Mesenchymal stem cell (in vitro differentiated cells and primary cell): ENCODE measurements around the gene MTUS2.
"Not testable (repeated sequence)": the region's sequence is repeated elsewhere in the genome, so short reads cannot be mapped to it uniquely, and the experiment has no call there.

Experiments used
- DNase-seq: peaks from one replicate; pipeline ENCODE4 v3.0.0-alpha.2; 2013
- H2AFZ ChIP-seq: one replicate; pipeline ENCODE4 v1.6.1; 2013; ENCODE audit warnings: low read depth, mild to moderate bottlenecking, control low read depth, inconsistent platforms, low read length, moderate library complexity
- H2AK5ac ChIP-seq: 2 replicates; pipeline ENCODE4 v1.6.1; 2013; ENCODE audit warnings: low read length, moderate library complexity, mild to moderate bottlenecking, inconsistent platforms; ENCODE audit not compliant: severe bottlenecking
- H2BK120ac ChIP-seq: one replicate; pipeline ENCODE4 v1.6.1; 2013; ENCODE audit warnings: low read depth, mild to moderate bottlenecking, inconsistent platforms, low read length, moderate library complexity
- H2BK12ac ChIP-seq, 2 experiments: one replicate each; pipeline ENCODE4 v1.6.1; 2013; ENCODE audit warnings: inconsistent platforms in 2 of 2, low read length in 2 of 2, mild to moderate bottlenecking in 2 of 2, moderate library complexity in 2 of 2, control low read depth in 1 of 2
- H2BK15ac ChIP-seq: one replicate; pipeline ENCODE4 v1.6.1; 2013; ENCODE audit warnings: mild to moderate bottlenecking, low read depth, inconsistent platforms; ENCODE audit not compliant: poor library complexity, severe bottlenecking
- H2BK5ac ChIP-seq: 2 replicates; pipeline ENCODE4 v1.6.1; 2013; ENCODE audit warnings: low read depth, mild to moderate bottlenecking, low read length, control low read depth, inconsistent platforms; ENCODE audit not compliant: poor library complexity, severe bottlenecking
- H3K14ac ChIP-seq, 2 experiments: one replicate each; pipeline ENCODE4 v1.6.1; 2013; ENCODE audit warnings: inconsistent platforms in 2 of 2, low read length in 2 of 2, control low read depth in 1 of 2, mild to moderate bottlenecking in 1 of 2, moderate library complexity in 1 of 2
- H3K18ac ChIP-seq, 2 experiments: one replicate each; pipeline ENCODE4 v1.6.1; 2013; ENCODE audit warnings: inconsistent platforms in 2 of 2, low read length in 2 of 2, control low read depth in 1 of 2, low read depth in 1 of 2, mild to moderate bottlenecking in 1 of 2
- H3K23ac ChIP-seq, 2 experiments: one replicate each; pipeline ENCODE4 v1.6.1; 2013; ENCODE audit warnings: inconsistent platforms in 2 of 2, low read length in 2 of 2, mild to moderate bottlenecking in 2 of 2, moderate library complexity in 2 of 2, control low read depth in 1 of 2
- H3K27ac ChIP-seq: 2 replicates; pipeline ENCODE4 v1.5.1; 2013; ENCODE audit warnings: mild to moderate bottlenecking, moderate library complexity, low read length, control low read depth, inconsistent platforms; ENCODE audit not compliant: poor library complexity, severe bottlenecking
- H3K27me3 ChIP-seq, 2 experiments: 2 replicates each; pipeline versions ENCODE4 v1.6.1 to v1.7.0; 2013; ENCODE audit warnings: low read length in 2 of 2, mild to moderate bottlenecking in 2 of 2, moderate library complexity in 2 of 2, control low read depth in 1 of 2, inconsistent platforms in 1 of 2; ENCODE audit not compliant: control insufficient read depth in 1 of 2, insufficient read depth in 1 of 2
- H3K36me3 ChIP-seq, 2 experiments: 2 replicates each; pipeline versions ENCODE4 v1.6.1 to v1.7.0; 2013; ENCODE audit warnings: low read length in 2 of 2, control low read depth in 1 of 2, inconsistent platforms in 1 of 2, low read depth in 1 of 2, mild to moderate bottlenecking in 1 of 2; ENCODE audit not compliant: insufficient read depth in 2 of 2, control insufficient read depth in 1 of 2
- H3K4ac ChIP-seq, 2 experiments: one replicate each; pipeline ENCODE4 v1.6.1; 2013; ENCODE audit warnings: inconsistent platforms in 2 of 2, low read length in 2 of 2, mild to moderate bottlenecking in 2 of 2, moderate library complexity in 2 of 2, control low read depth in 1 of 2, low read depth in 1 of 2
- H3K4me1 ChIP-seq: 2 replicates; pipeline ENCODE4 v1.6.1; 2013; ENCODE audit warnings: low read depth, low read length, control low read depth; ENCODE audit not compliant: control insufficient read depth, insufficient read depth
- H3K4me2 ChIP-seq: 2 replicates; pipeline ENCODE4 v1.6.1; 2013; ENCODE audit warnings: low read length, mild to moderate bottlenecking, inconsistent platforms; ENCODE audit not compliant: poor library complexity, severe bottlenecking
- H3K4me3 ChIP-seq, 2 experiments: 2 replicates each; pipeline versions ENCODE4 v1.5.1 to v1.7.0; 2013; ENCODE audit warnings: low read length in 2 of 2, mild to moderate bottlenecking in 2 of 2, control low read depth in 1 of 2, low read depth in 1 of 2; ENCODE audit not compliant: insufficient read depth in 1 of 2
- H3K79me1 ChIP-seq: replicated peaks from 2 replicates; pipeline ENCODE4 v1.6.1; 2013; ENCODE audit warnings: mild to moderate bottlenecking, control low read depth, low read length, inconsistent platforms; ENCODE audit not compliant: poor library complexity, severe bottlenecking
- H3K9ac ChIP-seq: 2 replicates; pipeline ENCODE4 v1.7.0; 2013; ENCODE audit warnings: mild to moderate bottlenecking, low read length, moderate library complexity
- H3K9me3 ChIP-seq: 2 replicates; pipeline ENCODE4 v1.7.0; 2013; ENCODE audit warnings: mild to moderate bottlenecking, low read length; ENCODE audit not compliant: control insufficient read depth
- H4K8ac ChIP-seq: one replicate; pipeline ENCODE4 v1.6.1; 2013; ENCODE audit warnings: inconsistent platforms, mild to moderate bottlenecking, low read length, moderate library complexity
- H4K91ac ChIP-seq: one replicate; pipeline ENCODE4 v1.6.1; 2013; ENCODE audit warnings: mild to moderate bottlenecking, low read length, inconsistent platforms
- WGBS: methylation state at CpG from one replicate; pipeline ENCODE4 v1.1.7; 2013; ENCODE audit warnings: mixed read lengths; 5-methylcytosine and 5-hydroxymethylcytosine counted together

The MTUS2 gene

GRCh38 chr13:29345860-29346582 lies 525.9 kb downstream of the MTUS2 start:
- not testable (repeated sequence) for H3K23ac ChIP-seq, H3K9ac ChIP-seq, H3K14ac ChIP-seq, H3K4ac ChIP-seq, H2BK12ac ChIP-seq, H3K27ac ChIP-seq, H3K4me1 ChIP-seq, H4K8ac ChIP-seq, H3K4me2 ChIP-seq, H4K91ac ChIP-seq, H3K9me3 ChIP-seq, H3K18ac ChIP-seq, H2BK15ac ChIP-seq, H2AFZ ChIP-seq, H3K36me3 ChIP-seq, H3K27me3 ChIP-seq, H2BK5ac ChIP-seq, H2BK120ac ChIP-seq, H3K4me3 ChIP-seq, H3K79me1 ChIP-seq, DNase-seq, H2AK5ac ChIP-seq
- 47% methylated on average over 4 of the region's 7 CpGs for WGBS

DNA sequence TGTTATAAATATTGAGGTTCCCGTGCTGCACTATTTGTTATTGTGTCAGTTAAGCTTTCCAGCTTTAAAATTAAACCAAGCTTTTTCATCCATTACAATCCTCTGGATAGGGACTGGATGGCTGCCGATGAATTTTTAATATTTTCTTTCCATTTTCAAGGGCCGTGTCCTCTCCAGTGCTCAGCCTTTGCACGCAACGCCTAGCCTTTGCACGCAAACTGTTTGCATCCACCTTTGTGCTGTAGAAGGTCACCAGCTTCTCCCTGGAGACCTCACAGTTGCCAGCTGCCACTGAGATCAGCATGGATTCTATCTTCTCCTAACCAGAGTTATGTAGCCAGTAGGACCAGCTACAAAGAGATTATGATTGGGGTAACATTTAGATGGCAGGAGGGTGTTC lies 534.9 kb downstream of the MTUS2 start:
- H3K18ac ChIP-seq, result no peak overlapping the region
- H2BK120ac ChIP-seq, result no peak overlapping the region
- H2AFZ ChIP-seq, result no peak overlapping the region
- H2BK15ac ChIP-seq, result no peak overlapping the region
- no peak overlapping the region for H2BK5ac ChIP-seq
- no peak overlapping the region for H4K91ac ChIP-seq
- H4K8ac ChIP-seq, result no peak overlapping the region
- H3K9me3 ChIP-seq, result no peaks in the 10 kb centered on the region
- no peak overlapping the region for H3K27ac ChIP-seq
- no peaks in the 10 kb centered on the region for H3K79me1 ChIP-seq
- H3K27me3 ChIP-seq, result peaks cover 0 to 38% of the 10 kb centered on the region in 2 experiments
- H2AK5ac ChIP-seq, result no peak overlapping the region
- H3K4ac ChIP-seq, result no peak overlapping the region
- no peaks in the 10 kb centered on the region for H3K4me1 ChIP-seq
- H3K14ac ChIP-seq, result no peak overlapping the region
- H3K36me3 ChIP-seq, result no peaks in the 10 kb centered on the region
- no peak overlapping the region for H3K4me3 ChIP-seq
- no peak overlapping the region for H3K4me2 ChIP-seq
- WGBS, result 86% methylated on average over 6 of the region's 6 CpGs
- DNase-seq, result no peak
- no peak overlapping the region for H3K9ac ChIP-seq
- no peak overlapping the region for H3K23ac ChIP-seq
- no peak overlapping the region for H2BK12ac ChIP-seq

DNA sequence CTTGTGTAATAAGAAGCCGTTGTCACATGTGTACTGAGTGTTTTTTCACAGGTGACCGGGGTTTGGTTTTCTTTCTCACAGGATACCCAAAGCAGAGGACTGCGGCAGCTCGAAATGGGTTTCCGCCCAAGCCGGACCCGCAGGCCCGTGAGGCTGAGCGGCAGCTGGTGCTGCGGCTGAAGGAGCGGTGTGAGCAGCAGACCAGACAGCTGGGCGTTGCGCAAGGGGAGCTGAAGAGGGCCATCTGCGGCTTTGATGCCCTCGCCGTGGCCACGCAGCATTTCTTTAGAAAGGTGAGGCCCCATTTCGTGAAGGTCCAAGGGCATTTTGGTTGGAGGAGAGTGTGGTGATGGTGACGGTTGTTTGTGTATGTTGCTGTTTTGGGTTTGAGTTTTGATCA lies 539.0 kb downstream of the MTUS2 start:
- 95% methylated on average over 19 of the region's 19 CpGs for WGBS

GRCh38 chr13:29361716-29362115 lies 541.6 kb downstream of the MTUS2 start:
- Histone ChIP-seq H3K14ac (no peak overlapping the region), H3K4ac (no peak overlapping the region), H2BK120ac (no peak overlapping the region), H3K9ac (no peak overlapping the region), H4K91ac (no peak overlapping the region), H3K4me1 (no peaks in the 10 kb centered on the region), H3K18ac (no peak overlapping the region), H4K8ac (no peak overlapping the region), H3K79me1 (no peaks in the 10 kb centered on the region), H2BK12ac (no peak overlapping the region), H3K4me2 (no peak overlapping the region), H3K9me3 (no peaks in the 10 kb centered on the region), H3K27me3 (peaks cover 0 to 32% of the 10 kb centered on the region in 2 experiments), H3K23ac (no peak overlapping the region), H3K36me3 (no peaks in the 10 kb centered on the region), H3K4me3 (no peak overlapping the region), H2AK5ac (no peak overlapping the region), H3K27ac (no peak overlapping the region), H2AFZ (no peak overlapping the region), H2BK5ac (no peak overlapping the region), H2BK15ac (no peak overlapping the region)
- WGBS, result 71% methylated on average over 3 of the region's 3 CpGs
- DNase-seq, result no peak

More for the DNA sequence above, 539.0 kb downstream of the MTUS2 start:
- Histone ChIP-seq H3K18ac (no peak overlapping the region), H2BK12ac (no peak overlapping the region), H3K27me3 (peaks cover 0 to 44% of the 10 kb centered on the region in 2 experiments), H3K14ac (no peak overlapping the region), H3K9ac (no peak overlapping the region), H2BK5ac (no peak overlapping the region), H2AK5ac (no peak overlapping the region), H3K36me3 (no peaks in the 10 kb centered on the region), H2AFZ (no peak overlapping the region), H2BK120ac (no peak overlapping the region), H2BK15ac (no peak overlapping the region), H3K4me1 (no peaks in the 10 kb centered on the region), H4K8ac (no peak overlapping the region), H4K91ac (no peak overlapping the region), H3K4ac (no peak overlapping the region), H3K4me3 (no peak overlapping the region), H3K27ac (no peak overlapping the region), H3K23ac (no peak overlapping the region), H3K4me2 (no peak overlapping the region), H3K79me1 (no peaks in the 10 kb centered on the region), H3K9me3 (no peaks in the 10 kb centered on the region)
- no peak for DNase-seq
